ENCODE data around the gene ATG4B. TPM values are rescaled to one million over a fixed set of nuclear protein-coding genes. Genes with fewer than 3 reads are reported as not detected.

The ATG4B gene
- total RNA-seq, 2 donors from 2014 or later, result 47.8 to 53.0 TPM

DNA sequence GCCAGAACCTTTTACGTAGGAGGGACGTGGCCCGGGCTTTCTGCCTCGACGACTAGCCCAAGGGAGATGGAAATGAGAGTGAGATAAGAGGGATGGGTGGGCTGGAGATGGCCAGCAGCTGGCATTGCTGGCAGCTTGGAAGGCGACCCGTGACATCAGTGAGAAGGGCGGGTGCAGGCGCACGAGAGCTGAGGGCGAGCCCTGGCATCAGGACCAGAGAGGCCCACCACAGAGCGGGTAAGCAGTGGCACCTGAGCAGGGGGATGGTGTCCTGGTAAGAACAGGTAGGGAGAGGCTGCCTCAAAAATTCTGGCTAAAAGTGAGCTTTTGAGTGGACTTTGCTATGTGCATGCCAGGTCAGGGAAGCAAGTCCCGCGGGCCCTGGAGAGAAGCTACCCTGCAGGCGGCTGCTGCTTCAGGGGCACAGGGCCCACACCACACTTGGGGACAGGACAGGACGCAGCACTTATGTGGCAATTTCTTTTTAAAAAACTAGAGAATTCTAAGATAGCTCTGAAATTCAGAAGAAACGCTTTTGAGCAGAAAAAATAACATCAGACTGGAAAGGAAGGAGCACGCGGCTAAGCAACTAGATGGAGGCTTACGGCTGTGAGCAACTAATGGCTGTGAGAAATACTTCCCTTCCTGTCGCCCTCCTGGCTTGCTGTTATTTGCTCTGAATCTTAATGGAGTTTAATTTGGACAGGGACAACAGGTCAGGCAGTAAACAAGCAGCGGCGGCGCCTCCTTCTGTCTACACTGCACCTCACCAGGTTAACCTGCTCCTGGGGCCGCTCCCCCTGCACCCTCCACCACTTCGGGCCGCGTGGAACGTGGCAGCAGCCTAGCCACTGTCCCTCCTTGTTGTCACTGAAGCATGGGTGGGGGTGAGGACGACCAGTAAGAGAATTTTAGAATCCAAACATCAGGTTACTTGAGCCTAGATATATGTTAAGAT, 21.0 kb upstream of the ATG4B start:
- H3K36me3 ChIP-seq, result no peaks in the 10 kb centered on the region
- H3K4me1 ChIP-seq, result peaks cover 0 to 46% of the 10 kb centered on the region in 2 donors
- peak overlapping the region; percentile 59 to 67 for H3K27ac ChIP-seq
- no peak for DNase-seq (ENCODE audit: low spot score)
- no peaks in the 10 kb centered on the region for H3K9me3 ChIP-seq
- H3K4me3 ChIP-seq, result peak overlapping the region; percentile 23 to 39
- no peaks in the 10 kb centered on the region for H3K27me3 ChIP-seq
- TF ChIP-seq, protein P1, sequence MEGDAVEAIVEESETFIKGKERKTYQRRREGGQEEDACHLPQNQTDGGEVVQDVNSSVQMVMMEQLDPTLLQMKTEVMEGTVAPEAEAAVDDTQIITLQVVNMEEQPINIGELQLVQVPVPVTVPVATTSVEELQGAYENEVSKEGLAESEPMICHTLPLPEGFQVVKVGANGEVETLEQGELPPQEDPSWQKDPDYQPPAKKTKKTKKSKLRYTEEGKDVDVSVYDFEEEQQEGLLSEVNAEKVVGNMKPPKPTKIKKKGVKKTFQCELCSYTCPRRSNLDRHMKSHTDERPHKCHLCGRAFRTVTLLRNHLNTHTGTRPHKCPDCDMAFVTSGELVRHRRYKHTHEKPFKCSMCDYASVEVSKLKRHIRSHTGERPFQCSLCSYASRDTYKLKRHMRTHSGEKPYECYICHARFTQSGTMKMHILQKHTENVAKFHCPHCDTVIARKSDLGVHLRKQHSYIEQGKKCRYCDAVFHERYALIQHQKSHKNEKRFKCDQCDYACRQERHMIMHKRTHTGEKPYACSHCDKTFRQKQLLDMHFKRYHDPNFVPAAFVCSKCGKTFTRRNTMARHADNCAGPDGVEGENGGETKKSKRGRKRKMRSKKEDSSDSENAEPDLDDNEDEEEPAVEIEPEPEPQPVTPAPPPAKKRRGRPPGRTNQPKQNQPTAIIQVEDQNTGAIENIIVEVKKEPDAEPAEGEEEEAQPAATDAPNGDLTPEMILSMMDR (IDR thresholded peaks at IDR 0.05), result no peak

GRCh38 chr2:241617431-241618154, 19.9 kb upstream of the ATG4B start:
- H3K4me1 ChIP-seq, result peaks cover 0 to 42% of the 10 kb centered on the region in 2 donors
- peak overlapping the region; percentile 23 to 39 for H3K4me3 ChIP-seq
- H3K27ac ChIP-seq, result peak overlapping the region; percentile 59 to 67

GRCh38 chr2:241618296-241618805, 19.1 kb upstream of the ATG4B start:
- TF ChIP-seq, protein P1 (IDR thresholded peaks at IDR 0.05), result no peak

More at GRCh38 chr2:241617431-241618154, 19.9 kb upstream of the ATG4B start:
- Histone ChIP-seq H3K27me3 (no peaks in the 10 kb centered on the region), H3K9me3 (no peaks in the 10 kb centered on the region), H3K36me3 (no peaks in the 10 kb centered on the region)
- DNase-seq (ENCODE audit: low spot score), result no peak
- TF ChIP-seq, protein P1 (IDR thresholded peaks at IDR 0.05), result no peak

GRCh38 chr2:241618829-241619228, 18.7 kb upstream of the ATG4B start:
- DNase-seq (ENCODE audit: low spot score), result no peak
- H3K4me1 ChIP-seq, result peaks cover 0 to 40% of the 10 kb centered on the region in 2 donors
- H3K27me3 ChIP-seq, result no peaks in the 10 kb centered on the region
- no peak overlapping the region for H3K4me3 ChIP-seq
- TF ChIP-seq, protein P1 (IDR thresholded peaks at IDR 0.05), result no peak
- no peaks in the 10 kb centered on the region for H3K9me3 ChIP-seq
- H3K36me3 ChIP-seq, result no peaks in the 10 kb centered on the region
- H3K27ac ChIP-seq, result peak overlapping the region in 1 of 2 donors; percentile 67

More at GRCh38 chr2:241618296-241618805, 19.1 kb upstream of the ATG4B start:
- peak overlapping the region; percentile 59 to 67 for H3K27ac ChIP-seq
- no peaks in the 10 kb centered on the region for H3K9me3 ChIP-seq
- no peaks in the 10 kb centered on the region for H3K36me3 ChIP-seq
- H3K4me1 ChIP-seq, result peaks cover 0 to 40% of the 10 kb centered on the region in 2 donors
- DNase-seq (ENCODE audit: low spot score), result no peak
- H3K4me3 ChIP-seq, result no peak overlapping the region
- no peaks in the 10 kb centered on the region for H3K27me3 ChIP-seq

DNA sequence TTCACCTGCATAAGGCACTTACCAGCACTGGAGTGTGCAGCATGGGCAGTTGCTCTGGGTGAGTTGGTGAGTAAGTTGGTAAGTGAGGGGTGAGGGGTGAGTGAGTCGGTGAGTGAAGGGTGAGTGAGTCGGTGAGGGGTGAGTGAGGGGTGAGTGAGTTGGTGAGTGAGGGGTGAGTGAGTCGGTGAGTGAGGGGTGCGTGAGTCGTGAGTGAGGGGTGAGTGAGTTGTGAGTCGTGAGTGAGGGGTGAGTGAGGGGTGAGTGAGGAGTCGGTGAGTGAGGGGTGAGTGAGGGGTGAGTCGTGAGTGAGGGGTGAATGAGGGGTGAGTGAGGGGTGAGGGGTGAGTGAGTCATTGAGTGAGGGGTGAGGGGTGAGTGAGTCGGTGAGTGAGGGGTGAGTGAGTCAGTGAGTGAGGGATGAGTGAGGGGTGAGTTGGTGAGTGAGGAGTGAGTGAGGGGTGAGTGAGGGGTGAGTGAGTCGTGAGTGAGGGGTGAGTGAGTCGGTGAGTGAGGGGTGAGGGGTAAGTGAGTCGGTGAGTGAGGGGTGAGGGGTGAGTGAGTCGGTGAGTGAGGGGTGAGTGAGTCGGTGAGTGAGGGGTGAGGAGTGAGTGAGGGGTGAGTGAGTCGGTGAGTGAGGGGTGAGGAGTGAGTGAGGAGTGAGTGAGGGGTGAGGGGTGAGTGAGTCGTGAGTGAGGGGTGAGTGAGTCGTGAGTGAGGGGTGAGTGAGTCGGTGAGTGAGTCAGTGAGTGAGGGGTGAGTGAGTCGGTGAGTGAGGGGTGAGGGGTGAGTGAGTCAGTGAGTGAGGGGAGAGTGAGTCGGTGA, 17.7 kb upstream of the ATG4B start:
- H3K4me3 ChIP-seq, result no peak overlapping the region

More for the DNA sequence above, 17.7 kb upstream of the ATG4B start:
- Histone ChIP-seq H3K27ac (no peak overlapping the region), H3K4me1 (peaks cover 0 to 40% of the 10 kb centered on the region in 2 donors), H3K27me3 (no peaks in the 10 kb centered on the region), H3K36me3 (no peaks in the 10 kb centered on the region), H3K9me3 (no peaks in the 10 kb centered on the region)
- DNase-seq (ENCODE audit: low spot score), result no peak
- TF ChIP-seq, protein P1 (IDR thresholded peaks at IDR 0.05), result no peak
